Hepatocyte (in vitro differentiated cells): ENCODE data around the gene ASPHD2.

ENCODE experiments used
- CTCF ChIP-seq: fragments of 200-600 bp; sonication (generic); IDR thresholded peaks from 2 replicates; pipeline ENCODE4 v1.5.1; 2016; ENCODE audit warnings: antibody characterized with exemption, mild to moderate bottlenecking; ENCODE audit not compliant: poor library complexity
- EZH2 ChIP-seq: fragments of 200-600 bp; sonication (generic); IDR thresholded peaks from 2 replicates; pipeline ENCODE4 v1.6.1; 2016; ENCODE audit warnings: antibody characterized with exemption, mild to moderate bottlenecking, borderline replicate concordance

- no peak for TF ChIP-seq CTCF
- TF ChIP-seq EZH2, result no peak
These were observed 42.5 kb downstream of the ASPHD2 start for GRCh38 chr22:26471522-26471921.
